HL-60 (cell line): ENCODE results near the gene PARD3.

Experiments
- CTCF ChIP-seq: IDR thresholded peaks from one replicate; pipeline ENCODE4 v1.5.1; 2011; ENCODE audit warnings: low read length, control low read depth, inconsistent platforms; ENCODE audit not compliant: insufficient read depth
- POLR2AphosphoS5 ChIP-seq: IDR thresholded peaks from 2 replicates; pipeline ENCODE4 v1.6.1; 2012; ENCODE audit warnings: low read depth

GRCh38 chr10:34734918-34735317 lies 80.2 kb downstream of the PARD3 start:
- TF ChIP-seq CTCF (no peak), POLR2AphosphoS5 (no peak)
